ENCODE data around the gene E2F8.

DNA sequence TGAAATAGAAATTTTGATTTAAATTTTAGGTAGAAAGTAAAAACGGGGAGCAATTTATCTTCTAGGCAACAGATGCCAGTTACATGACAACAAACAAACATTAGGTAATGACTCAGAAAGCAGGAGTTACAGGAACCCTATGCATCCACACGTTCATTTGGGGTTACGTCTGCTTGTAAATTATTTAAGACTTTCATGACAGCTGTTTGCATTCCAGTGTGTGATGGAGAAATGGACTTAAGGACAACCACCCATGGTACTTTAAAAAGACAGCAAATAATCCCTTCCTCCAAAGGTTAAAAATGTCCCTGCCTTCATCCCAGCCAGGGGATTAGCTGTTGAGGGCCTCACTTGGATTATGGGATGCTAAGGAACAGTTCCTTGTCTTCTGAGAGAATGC is 11.8 kb downstream of the E2F8 start:
- no peak for TF ChIP-seq EZH2 (IDR thresholded peaks at IDR 0.05; ENCODE audit: borderline replicate concordance, insufficient read depth, low read length, poor library complexity, severe bottlenecking)
- TF ChIP-seq, protein P1, sequence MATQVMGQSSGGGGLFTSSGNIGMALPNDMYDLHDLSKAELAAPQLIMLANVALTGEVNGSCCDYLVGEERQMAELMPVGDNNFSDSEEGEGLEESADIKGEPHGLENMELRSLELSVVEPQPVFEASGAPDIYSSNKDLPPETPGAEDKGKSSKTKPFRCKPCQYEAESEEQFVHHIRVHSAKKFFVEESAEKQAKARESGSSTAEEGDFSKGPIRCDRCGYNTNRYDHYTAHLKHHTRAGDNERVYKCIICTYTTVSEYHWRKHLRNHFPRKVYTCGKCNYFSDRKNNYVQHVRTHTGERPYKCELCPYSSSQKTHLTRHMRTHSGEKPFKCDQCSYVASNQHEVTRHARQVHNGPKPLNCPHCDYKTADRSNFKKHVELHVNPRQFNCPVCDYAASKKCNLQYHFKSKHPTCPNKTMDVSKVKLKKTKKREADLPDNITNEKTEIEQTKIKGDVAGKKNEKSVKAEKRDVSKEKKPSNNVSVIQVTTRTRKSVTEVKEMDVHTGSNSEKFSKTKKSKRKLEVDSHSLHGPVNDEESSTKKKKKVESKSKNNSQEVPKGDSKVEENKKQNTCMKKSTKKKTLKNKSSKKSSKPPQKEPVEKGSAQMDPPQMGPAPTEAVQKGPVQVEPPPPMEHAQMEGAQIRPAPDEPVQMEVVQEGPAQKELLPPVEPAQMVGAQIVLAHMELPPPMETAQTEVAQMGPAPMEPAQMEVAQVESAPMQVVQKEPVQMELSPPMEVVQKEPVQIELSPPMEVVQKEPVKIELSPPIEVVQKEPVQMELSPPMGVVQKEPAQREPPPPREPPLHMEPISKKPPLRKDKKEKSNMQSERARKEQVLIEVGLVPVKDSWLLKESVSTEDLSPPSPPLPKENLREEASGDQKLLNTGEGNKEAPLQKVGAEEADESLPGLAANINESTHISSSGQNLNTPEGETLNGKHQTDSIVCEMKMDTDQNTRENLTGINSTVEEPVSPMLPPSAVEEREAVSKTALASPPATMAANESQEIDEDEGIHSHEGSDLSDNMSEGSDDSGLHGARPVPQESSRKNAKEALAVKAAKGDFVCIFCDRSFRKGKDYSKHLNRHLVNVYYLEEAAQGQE (IDR thresholded peaks at IDR 0.05; ENCODE audit: borderline replicate concordance) = no peak
- no peak for TF ChIP-seq CTCF (IDR thresholded peaks at IDR 0.05; ENCODE audit: poor library complexity, severe bottlenecking)
- no peak for TF ChIP-seq EP300 (conservative IDR thresholded peaks at IDR 0.05; ENCODE audit: poor library complexity, severe bottlenecking)
- TF ChIP-seq POLR2AphosphoS5 (IDR thresholded peaks at IDR 0.05) = no peak
- TF ChIP-seq TAF1 (IDR thresholded peaks at IDR 0.05; ENCODE audit: low read depth) = no peak
- TF ChIP-seq RAD21 (conservative IDR thresholded peaks at IDR 0.05) = no peak
- TF ChIP-seq SMC3 (conservative IDR thresholded peaks at IDR 0.05; ENCODE audit: poor library complexity) = no peak
- no peak for TF ChIP-seq MXI1 (conservative IDR thresholded peaks at IDR 0.05; ENCODE audit: poor library complexity, severe bottlenecking)

Data from neural cell (in vitro differentiated cells).